Astrocyte (in vitro differentiated cells and primary cell): ENCODE measurements around the gene CRYAB. TPM values are rescaled to one million over a fixed set of nuclear protein-coding genes. Genes with fewer than 3 reads are reported as not detected.

Source experiments
- DNase-seq: peaks from one replicate; pipeline ENCODE4 v3.0.0-alpha.2; 2010; ENCODE audit warnings: low read depth
- FAIRE-seq: peaks from 2 replicates; lab custom pipeline; 2011; peaks lifted over from hg19 to GRCh38; lab: Jason Lieb, UNC
- H2AFZ ChIP-seq: 2 replicates; pipeline ENCODE4 v1.6.0; 2012; ENCODE audit warnings: low read depth, low read length, inconsistent platforms
- H3K27ac ChIP-seq: 2 replicates; pipeline ENCODE4 v1.5.1; 2011; ENCODE audit warnings: low read depth, low read length, inconsistent platforms
- H3K27me3 ChIP-seq: 2 replicates; pipeline ENCODE4 v1.6.0; 2011; ENCODE audit warnings: low read length, inconsistent platforms; ENCODE audit not compliant: insufficient read depth
- H3K36me3 ChIP-seq: 2 replicates; pipeline ENCODE4 v1.5.1; 2011; ENCODE audit warnings: low read length, inconsistent platforms; ENCODE audit not compliant: insufficient read depth
- H3K4me1 ChIP-seq: 2 replicates; pipeline ENCODE4 v1.5.1; 2011; ENCODE audit warnings: low read length, inconsistent platforms; ENCODE audit not compliant: insufficient read depth
- H3K4me2 ChIP-seq: 2 replicates; pipeline ENCODE4 v1.6.0; 2012; ENCODE audit warnings: low read length, inconsistent platforms
- H3K4me3 ChIP-seq: 2 replicates; pipeline ENCODE4 v1.5.1; 2011; ENCODE audit warnings: low read depth, mild to moderate bottlenecking, low read length, inconsistent platforms; ENCODE audit not compliant: insufficient read depth
- H3K79me2 ChIP-seq: 2 replicates; pipeline ENCODE4 v1.6.0; 2012; ENCODE audit warnings: mild to moderate bottlenecking, low read length, inconsistent platforms; ENCODE audit not compliant: insufficient read depth
- H3K9ac ChIP-seq: 2 replicates; pipeline ENCODE4 v1.6.0; 2012; ENCODE audit warnings: mild to moderate bottlenecking, low read length, inconsistent platforms
- H3K9me3 ChIP-seq: 2 replicates; pipeline ENCODE4 v1.5.1; 2012; ENCODE audit warnings: low read depth, mild to moderate bottlenecking, low read length, inconsistent platforms; ENCODE audit not compliant: insufficient read depth
- H4K20me1 ChIP-seq: 2 replicates; pipeline ENCODE4 v1.6.0; 2012; ENCODE audit warnings: low read length, inconsistent platforms; ENCODE audit not compliant: insufficient read depth
- H3K27ac Mint-ChIP-seq: one replicate; pipeline ENCODE4 v1.8.0; 2021; ENCODE audit warnings: mild to moderate bottlenecking, mixed read lengths; ENCODE audit not compliant: unreplicated experiment
- H3K27me3 Mint-ChIP-seq: one replicate; pipeline ENCODE4 v1.8.0; 2021; ENCODE audit warnings: low read depth, mixed read lengths; ENCODE audit not compliant: unreplicated experiment
- H3K36me3 Mint-ChIP-seq: one replicate; pipeline ENCODE4 v1.8.0; 2021; ENCODE audit warnings: low read depth, mixed read lengths; ENCODE audit not compliant: unreplicated experiment
- H3K4me1 Mint-ChIP-seq: one replicate; pipeline ENCODE4 v1.8.0; 2021; ENCODE audit warnings: low read depth, mixed read lengths; ENCODE audit not compliant: unreplicated experiment
- H3K4me3 Mint-ChIP-seq: one replicate; pipeline ENCODE4 v1.8.0; 2021; ENCODE audit warnings: mild to moderate bottlenecking, moderate library complexity, mixed read lengths; ENCODE audit not compliant: unreplicated experiment
- H3K9me3 Mint-ChIP-seq: one replicate; pipeline ENCODE4 v1.8.0; 2021; ENCODE audit warnings: mild to moderate bottlenecking, mixed read lengths; ENCODE audit not compliant: unreplicated experiment
- CTCF ChIP-seq: IDR thresholded peaks from 2 replicates; pipeline ENCODE4 v1.5.1; 2011; ENCODE audit warnings: low read depth, mild to moderate bottlenecking, inconsistent platforms, low read length, moderate library complexity; ENCODE audit not compliant: insufficient read depth
- EZH2 ChIP-seq: IDR thresholded peaks from 2 replicates; pipeline ENCODE4 v1.6.1; 2012; ENCODE audit warnings: mild to moderate bottlenecking, low read length, inconsistent platforms; ENCODE audit not compliant: insufficient read depth
- total RNA-seq: library from RNA; stranded (reverse); gene quantifications from 2 replicates; pipeline ENCODE4 v1.2.1, GENCODE V29; 2021

The CRYAB gene
- total RNA-seq, 1 donor from 2014 or later: 5.7 TPM

GRCh38 chr11:111916768-111917167, 5.2 kb upstream of the CRYAB start:
- H2AFZ ChIP-seq: no peak overlapping the region
- Mint-ChIP-seq H3K9me3 (no peaks in the 10 kb centered on the region), H3K27ac (no peak overlapping the region), H3K27me3 (peaks cover 8% of the 10 kb centered on the region), H3K4me3 (no peak overlapping the region), H3K36me3 (no peaks in the 10 kb centered on the region), H3K4me1 (peaks cover 5% of the 10 kb centered on the region)
- no peak overlapping the region for H3K4me2 ChIP-seq
- no peaks in the 10 kb centered on the region for H3K79me2 ChIP-seq
- no peaks in the 10 kb centered on the region for H3K27me3 ChIP-seq
- H3K9me3 ChIP-seq: no peaks in the 10 kb centered on the region
- H3K36me3 ChIP-seq: no peaks in the 10 kb centered on the region
- no peak for FAIRE-seq
- DNase-seq: no peak
- H4K20me1 ChIP-seq: no peaks in the 10 kb centered on the region
- no peak overlapping the region for H3K9ac ChIP-seq
- H3K4me1 ChIP-seq: peaks cover 18% of the 10 kb centered on the region
- no peak for TF ChIP-seq CTCF
- TF ChIP-seq EZH2: no peak
- H3K27ac ChIP-seq: no peak overlapping the region
- no peak overlapping the region for H3K4me3 ChIP-seq

GRCh38 chr11:111913997-111914396, 2.4 kb upstream of the CRYAB start:
- Mint-ChIP-seq H3K36me3 (no peaks in the 10 kb centered on the region), H3K27ac (no peak overlapping the region), H3K4me3 (no peak overlapping the region), H3K27me3 (peaks cover 12% of the 10 kb centered on the region), H3K9me3 (no peaks in the 10 kb centered on the region), H3K4me1 (peaks cover 17% of the 10 kb centered on the region)
- Histone ChIP-seq H3K9me3 (no peaks in the 10 kb centered on the region), H3K9ac (peak overlapping the region; percentile 53), H3K27me3 (peaks cover 5% of the 10 kb centered on the region), H3K4me3 (no peak overlapping the region), H3K4me1 (peaks cover 18% of the 10 kb centered on the region), H3K36me3 (no peaks in the 10 kb centered on the region), H3K27ac (peak overlapping the region; percentile 37), H3K4me2 (peak overlapping the region; percentile 31), H3K79me2 (no peaks in the 10 kb centered on the region), H4K20me1 (no peaks in the 10 kb centered on the region), H2AFZ (peak overlapping the region; percentile 48)
- DNase-seq (peak; percentile 64), FAIRE-seq (peak; percentile 80)
- TF ChIP-seq EZH2: no peak
- no peak for TF ChIP-seq CTCF

- Mint-ChIP-seq H3K9me3 (no peaks in the 10 kb centered on the region), H3K27ac (no peak overlapping the region), H3K4me3 (no peak overlapping the region), H3K4me1 (peaks cover 17% of the 10 kb centered on the region), H3K27me3 (peaks cover 10% of the 10 kb centered on the region), H3K36me3 (no peaks in the 10 kb centered on the region)
- H3K9me3 ChIP-seq: no peaks in the 10 kb centered on the region
- no peak overlapping the region for H3K4me3 ChIP-seq
- H3K4me2 ChIP-seq: peak overlapping the region; percentile 31
- no peak for DNase-seq
- no peaks in the 10 kb centered on the region for H4K20me1 ChIP-seq
- no peak for FAIRE-seq
- no peaks in the 10 kb centered on the region for H3K36me3 ChIP-seq
- peak overlapping the region; percentile 31 for H3K27ac ChIP-seq
- peaks cover 18% of the 10 kb centered on the region for H3K4me1 ChIP-seq
- peak overlapping the region; percentile 53 for H3K9ac ChIP-seq
- peaks cover 5% of the 10 kb centered on the region for H3K27me3 ChIP-seq
- TF ChIP-seq EZH2 (no peak), CTCF (no peak)
- H3K79me2 ChIP-seq: no peaks in the 10 kb centered on the region
- H2AFZ ChIP-seq: peak overlapping the region; percentile 49
Measured at GRCh38 chr11:111913031-111913861, 1.7 kb upstream of the CRYAB start.
